HG03135 (cell line): ENCODE results near the gene HDAC7.

Source experiments
- ATAC-seq: cut with Tn5 transposase; IDR thresholded peaks from one replicate; pipeline ENCODE4 v1.9.1; 2021; ENCODE audit warnings: mild to moderate bottlenecking, moderate library complexity; ENCODE audit not compliant: unreplicated experiment

HDAC7 gene

GRCh38 chr12:47769234-47770085 is 50.2 kb downstream of the HDAC7 start:
- ATAC-seq = no peak

GRCh38 chr12:47768323-47768811 is 51.3 kb downstream of the HDAC7 start:
- ATAC-seq = no peak

GRCh38 chr12:47767216-47767724 is 52.4 kb downstream of the HDAC7 start:
- ATAC-seq = no peak

- ATAC-seq = no peak
Measured at GRCh38 chr12:47766502-47767215, 53.0 kb downstream of the HDAC7 start.

- no peak for ATAC-seq
Measured at GRCh38 chr12:47763481-47764346, 56.0 kb downstream of the HDAC7 start.

GRCh38 chr12:47762850-47763465 is 56.7 kb downstream of the HDAC7 start:
- no peak for ATAC-seq

GRCh38 chr12:47758834-47759690 is 60.6 kb downstream of the HDAC7 start, which contains the start of gene RAPGEF3:
Gene RAPGEF3, minus strand, starts transcription at chr12:47758880. Its CDS starts 324 bp downstream, at chr12:47758556.
- peak; percentile 49 for ATAC-seq

GRCh38 chr12:47758584-47758833 is 61.2 kb downstream of the HDAC7 start:
- no peak for ATAC-seq

- no peak for ATAC-seq
Measured at GRCh38 chr12:47757840-47758583, 61.7 kb downstream of the HDAC7 start.

- no peak for ATAC-seq
Measured at GRCh38 chr12:47757364-47757839, 62.3 kb downstream of the HDAC7 start.

GRCh38 chr12:47755655-47756562 is 63.8 kb downstream of the HDAC7 start:
- ATAC-seq = peak; percentile 58

GRCh38 chr12:47754881-47755280 is 64.8 kb downstream of the HDAC7 start:
- no peak for ATAC-seq

- ATAC-seq = no peak
Measured at GRCh38 chr12:47754126-47754525, 65.6 kb downstream of the HDAC7 start.

- ATAC-seq = no peak
Measured at GRCh38 chr12:47753021-47754001, 66.4 kb downstream of the HDAC7 start.

GRCh38 chr12:47752552-47752951 is 67.2 kb downstream of the HDAC7 start:
- no peak for ATAC-seq

GRCh38 chr12:47752121-47752520 is 67.6 kb downstream of the HDAC7 start:
- no peak for ATAC-seq

GRCh38 chr12:47751561-47751960 is 68.1 kb downstream of the HDAC7 start:
- no peak for ATAC-seq
